K562 (cell line): ENCODE measurements around the gene RERG. TPM values are rescaled to one million over a fixed set of nuclear protein-coding genes. Genes with fewer than 3 reads are reported as not detected.

Experiments
- ATAC-seq: fragments of 200-7000 bp; cut with Tn5 transposase; 3 replicates; pipeline ENCODE4 v1.9.1; 2020; ENCODE audit warnings: moderate library complexity
- BruUV-seq: library from RNA; stranded (reverse); fragments of 400-500 nt; replicated peaks from 2 replicates; lab custom pipeline; 2021; lab: Mats Ljungman, UMichigan
- CTCF ChIA-PET: fragments of 300-600 bp; formaldehyde crosslinking; extraction: SDS; loops from one replicate; lab custom pipeline; 2021; ENCODE audit warnings: low intra/inter-chr PET ratio; lab: Yijun Ruan, JAX
- POLR2A ChIA-PET: fragments of 300-600, 350-650 bp; sonication (Branson Sonifier 250); formaldehyde crosslinking; extraction: SDS; loops from one replicate; lab custom pipeline; 2021; ENCODE audit warnings: antibody characterized with exemption, inconsistent platforms; lab: Yijun Ruan, JAX
- DNase-seq, 4 experiments: peaks; one replicate each; pipeline versions ENCODE4 v3.0.0 to v3.0.0-alpha.2; 2011 to 2018; ENCODE audit warnings: low spot score in 3 of 4, mixed read lengths in 3 of 4; ENCODE audit errors: extremely low read depth in 1 of 4
- FAIRE-seq: peaks from 2 replicates; lab custom pipeline; 2011; peaks lifted over from hg19 to GRCh38; lab: Jason Lieb, UNC
- H2AFZ ChIP-seq: 2 replicates; pipeline ENCODE4 v1.6.0; 2011; ENCODE audit warnings: low read depth, low read length, control low read depth, inconsistent platforms
- H3K27ac ChIP-seq: fragments of 200-600 bp; 3 replicates; pipeline ENCODE4 v1.8.0; 2011; ENCODE audit warnings: low read depth, mild to moderate bottlenecking, control low read depth, inconsistent platforms, low read length, moderate library complexity, mixed read lengths; ENCODE audit errors: extremely low read depth
- H3K27me3 ChIP-seq, 2 experiments: fragments of 300-600 bp in 1 of 2; 2 replicates in 1 of 2; 3 replicates in 1 of 2; pipeline versions ENCODE4 v1.6.0 to v1.8.0; 2011; ENCODE audit warnings: inconsistent platforms in 2 of 2, low read length in 2 of 2, mild to moderate bottlenecking in 1 of 2, mixed read lengths in 1 of 2, moderate library complexity in 1 of 2; ENCODE audit not compliant: control insufficient read depth in 2 of 2, insufficient read depth in 2 of 2
- H3K36me3 ChIP-seq: fragments of 300-600 bp; 3 replicates; pipeline ENCODE4 v1.8.0; 2011; ENCODE audit warnings: mild to moderate bottlenecking, low read length, inconsistent platforms; ENCODE audit not compliant: control insufficient read depth, insufficient read depth
- H3K4me1 ChIP-seq, 2 experiments: fragments of 200-600 bp in 1 of 2; replicated peaks in 1 of 2; 2 replicates in 1 of 2; 3 replicates in 1 of 2; pipeline versions ENCODE4 v1.5.1 to v1.8.0; 2011; ENCODE audit warnings: inconsistent platforms in 2 of 2, low read length in 2 of 2, mild to moderate bottlenecking in 1 of 2, mixed read lengths in 1 of 2, moderate library complexity in 1 of 2; ENCODE audit not compliant: control insufficient read depth in 2 of 2, insufficient read depth in 2 of 2
- H3K4me2 ChIP-seq: 2 replicates; pipeline ENCODE4 v1.6.1; 2011; ENCODE audit warnings: low read length, control low read depth, inconsistent platforms, mixed read lengths; ENCODE audit not compliant: insufficient read depth
- H3K4me3 ChIP-seq: fragments of 200-600 bp; sonication (generic), shearing (Covaris generic); 2 replicates; pipeline ENCODE4 v1.5.1; 2016; ENCODE audit warnings: control low read depth, inconsistent platforms
- H3K79me2 ChIP-seq: fragments of 200-600 bp; 3 replicates; pipeline ENCODE4 v1.8.0; 2011; ENCODE audit warnings: low read length, inconsistent platforms; ENCODE audit not compliant: control insufficient read depth, insufficient read depth
- H3K9ac ChIP-seq, 2 experiments: 2 replicates each; pipeline versions ENCODE4 v1.6.0 to v1.6.1; 2011; ENCODE audit warnings: low read depth in 2 of 2, low read length in 2 of 2, control low read depth in 1 of 2, inconsistent platforms in 1 of 2, mild to moderate bottlenecking in 1 of 2, mixed read lengths in 1 of 2; ENCODE audit not compliant: insufficient read depth in 1 of 2
- H3K9me1 ChIP-seq: one replicate; pipeline ENCODE4 v1.6.0; 2011; ENCODE audit warnings: inconsistent platforms, mild to moderate bottlenecking, low read length, moderate library complexity; ENCODE audit not compliant: control insufficient read depth, insufficient read depth
- H3K9me3 ChIP-seq: replicated peaks from 2 replicates; pipeline ENCODE4 v1.5.1; 2011; ENCODE audit warnings: low read depth, low read length, inconsistent platforms; ENCODE audit not compliant: control insufficient read depth, insufficient read depth
- H4K20me1 ChIP-seq: replicated peaks from 2 replicates; pipeline ENCODE4 v1.6.1; 2011; ENCODE audit warnings: low read length, inconsistent platforms, mixed read lengths; ENCODE audit not compliant: control insufficient read depth, insufficient read depth
- BMI1 ChIP-seq: fragments of 150-350 bp; IDR thresholded peaks from 2 replicates; pipeline ENCODE4 v1.6.1; 2014; ENCODE audit warnings: low read length
- CHCHD3 ChIP-seq: fragments of 250-450 bp; sonication (Bioruptor Pico); IDR thresholded peaks from 2 replicates; pipeline ENCODE4 v2.1.2; 2022; ENCODE audit warnings: mild to moderate bottlenecking
- MTA1 ChIP-seq: fragments of 450-650 bp; IDR thresholded peaks from 2 replicates; pipeline ENCODE4 v1.6.1; 2017; ENCODE audit warnings: borderline replicate concordance
- MTA2 ChIP-seq: fragments of 450-650 bp; IDR thresholded peaks from 2 replicates; pipeline ENCODE4 v1.6.1; 2016; ENCODE audit warnings: low read depth
- NR4A1 ChIP-seq, 2 experiments: fragments of 250-450 bp in 1 of 2; fragments of 450-650 bp in 1 of 2; sonication (Bioruptor Pico) in 1 of 2; IDR thresholded peaks; 2 replicates each; pipeline versions ENCODE4 v1.4.0 to v1.6.1; 2016 to 2020; ENCODE audit warnings: mild to moderate bottlenecking in 2 of 2, missing compliant biosample characterization in 1 of 2, missing genetic modification characterization in 1 of 2, moderate library complexity in 1 of 2
- PTRF ChIP-seq: fragments of 450-650 bp; IDR thresholded peaks from 2 replicates; pipeline ENCODE4 v1.6.1; 2016; ENCODE audit warnings: mild to moderate bottlenecking, missing genetic modification characterization, missing compliant biosample characterization
- RB1 ChIP-seq: fragments of 450-650 bp; IDR thresholded peaks from 2 replicates; pipeline ENCODE4 v1.6.1; 2017; ENCODE audit warnings: low read depth, mild to moderate bottlenecking
- ZNF134 ChIP-seq: fragments of 250-450 bp; sonication (Bioruptor Pico); conservative IDR thresholded peaks from 2 replicates; pipeline ENCODE4 v1.4.0; 2020
- WGBS: fragments of 100-300 bp; shearing (Covaris generic); methylation state at CpG from one replicate; pipeline ENCODE4 v1.1.6; 2016; ENCODE audit warnings: low coverage, mixed read lengths; ENCODE audit not compliant: insufficient coverage; ENCODE audit errors: missing lambda C conversion rate; 5-methylcytosine and 5-hydroxymethylcytosine counted together
- in situ Hi-C: fragments of 300-500 bp; cut with MboI; formaldehyde crosslinking; loops from 4 replicates; pipeline ENCODE4 v1.15.0; 2018; ENCODE audit warnings: inconsistent platforms, mixed read lengths
- intact Hi-C: fragments of 100-400 bp; cut with micrococcal nuclease; formaldehyde crosslinking; loops from 2 replicates; pipeline ENCODE4 v1.14.2; 2022
- polyA plus RNA-seq, 8 experiments: library from polyadenylated mRNA; depleted of rRNA in 4 of 8; stranded (reverse) in 5 of 8; unstranded in 3 of 8; fragments of >200 nt; fragmentation: Nextera tagmentation in 2 of 8; fragmentation: Illumina TruSeq in 1 of 8; extraction: Ambion mirVana in 2 of 8; extraction: Trizol in 1 of 8; gene quantifications; 2 replicates each; pipeline versions ENCODE4 v1.2.1 to v1.2.3, GENCODE V29; 2011 to 2014; ENCODE audit warnings: inconsistent platforms in 1 of 8, missing spikeins in 1 of 8
- total RNA-seq, 7 experiments: library from RNA; depleted of rRNA in 6 of 7; stranded (reverse); fragments of >200 nt in 6 of 7; fragmentation: Illumina TruSeq in 2 of 7; extraction: Trizol in 2 of 7; gene quantifications; 2 replicates each; pipeline versions ENCODE4 v1.2.1 to v1.2.3, GENCODE V29; 2011 to 2021; ENCODE audit warnings: low replicate concordance in 1 of 7
- TF ChIP-seq, protein P1 (sequence below): fragments of 450-650 bp; IDR thresholded peaks from 2 replicates; pipeline ENCODE4 v1.6.1; 2018; ENCODE audit warnings: mild to moderate bottlenecking, low read depth; ENCODE audit not compliant: partially characterized antibody

The RERG gene
- total and polyA plus RNA-seq, 9 of the 15 experiments (the other 6 are each of a cell fraction or from before 2014, with no cell fraction given): 2.2 to 7.3 (median 3.0) TPM

DNA sequence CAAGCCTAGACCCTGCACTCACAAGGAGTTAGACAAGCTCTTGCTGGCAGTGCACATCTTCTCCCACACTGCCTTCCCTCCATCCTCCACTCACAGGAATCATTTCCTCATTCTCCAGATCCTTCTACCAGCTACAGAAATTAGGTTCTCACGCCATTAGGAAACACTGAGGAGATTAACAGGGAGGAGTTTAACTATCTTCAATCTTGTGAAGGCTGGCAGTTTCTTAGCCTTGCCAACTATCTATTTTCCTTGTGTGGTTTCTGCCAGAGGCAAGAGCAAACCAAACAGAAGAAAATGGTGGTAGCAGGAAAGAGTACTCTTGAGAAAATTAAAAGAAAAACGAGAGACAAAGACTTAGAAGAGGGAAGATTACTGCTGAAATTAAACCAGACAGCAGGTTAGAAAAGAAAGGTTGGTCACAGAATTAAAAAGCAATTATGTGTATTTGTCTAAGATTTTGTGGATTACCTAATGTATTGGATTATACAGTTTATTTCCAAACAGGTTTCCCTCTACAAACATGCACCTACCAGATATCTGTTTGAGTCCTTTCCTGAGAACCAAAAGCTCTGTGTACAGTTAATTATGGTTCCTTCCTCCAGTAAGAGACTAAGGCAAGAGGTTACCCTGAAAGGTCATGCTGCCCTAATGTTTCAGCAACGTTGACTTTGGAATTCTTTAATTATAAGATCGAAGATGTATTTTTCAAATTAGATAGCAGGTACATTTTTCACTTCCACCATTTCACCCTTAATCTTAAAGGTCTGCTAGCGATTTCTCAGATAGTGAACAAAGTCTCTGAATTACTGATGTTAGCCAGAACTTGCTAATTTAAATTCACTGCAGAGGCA, 5.0 kb downstream of the RERG start:
- Histone ChIP-seq H3K79me2 (no peaks in the 10 kb centered on the region), H3K4me1 (peaks cover 0 to 2% of the 10 kb centered on the region in 2 experiments; a peak in 1 of 5 replicates), H3K27ac (no peak overlapping the region), H2AFZ (no peak overlapping the region), H3K9me1 (no peaks in the 10 kb centered on the region), H3K27me3 (no peaks in the 10 kb centered on the region), H3K4me2 (no peak overlapping the region), H3K9me3 (no peaks in the 10 kb centered on the region), H3K4me3 (no peak overlapping the region), H4K20me1 (no peaks in the 10 kb centered on the region), H3K9ac (no peak overlapping the region), H3K36me3 (no peaks in the 10 kb centered on the region)
- ATAC-seq (no peak), FAIRE-seq (no peak), DNase-seq (no peak)
- TF ChIP-seq, protein P1, sequence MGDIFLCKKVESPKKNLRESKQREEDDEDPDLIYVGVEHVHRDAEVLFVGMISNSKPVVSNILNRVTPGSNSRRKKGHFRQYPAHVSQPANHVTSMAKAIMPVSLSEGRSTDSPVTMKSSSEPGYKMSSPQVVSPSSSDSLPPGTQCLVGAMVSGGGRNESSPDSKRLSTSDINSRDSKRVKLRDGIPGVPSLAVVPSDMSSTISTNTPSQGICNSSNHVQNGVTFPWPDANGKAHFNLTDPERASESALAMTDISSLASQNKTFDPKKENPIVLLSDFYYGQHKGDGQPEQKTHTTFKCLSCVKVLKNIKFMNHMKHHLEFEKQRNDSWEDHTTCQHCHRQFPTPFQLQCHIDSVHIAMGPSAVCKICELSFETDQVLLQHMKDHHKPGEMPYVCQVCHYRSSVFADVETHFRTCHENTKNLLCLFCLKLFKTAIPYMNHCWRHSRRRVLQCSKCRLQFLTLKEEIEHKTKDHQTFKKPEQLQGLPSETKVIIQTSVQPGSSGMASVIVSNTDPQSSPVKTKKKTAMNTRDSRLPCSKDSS: no peak
- TF ChIP-seq ZNF134 (CRISPR knock-in tag) (no peak), CHCHD3 (CRISPR knock-in tag) (no peak), BMI1 (no peak), MTA2 (no peak), NR4A1 (CRISPR knock-in tag; IDR thresholded peaks at IDR 0.05) (no peak), NR4A1 (tag; IDR thresholded peaks at IDR 0.05) (no peak), RB1 (no peak), MTA1 (no peak), PTRF (tag) (no peak)
- CTCF ChIA-PET: no interaction called here
- POLR2A ChIA-PET: no interaction called here
- BruUV-seq: no TSS peak
- WGBS: 2% methylated on average over 5 of the region's 5 CpGs
- in situ Hi-C loops: no loop called here
- intact Hi-C loops: no loop called here
